ENCODE results near the gene CORO2B. TPM values are rescaled to one million over a fixed set of nuclear protein-coding genes. Genes with fewer than 3 reads are reported as not detected.

Gene CORO2B
- total and polyA plus RNA-seq, 2 of the 13 experiments (the other 11 are each of a cell fraction or from before 2014, with no cell fraction given) = 0.35 to 0.63 TPM

DNA sequence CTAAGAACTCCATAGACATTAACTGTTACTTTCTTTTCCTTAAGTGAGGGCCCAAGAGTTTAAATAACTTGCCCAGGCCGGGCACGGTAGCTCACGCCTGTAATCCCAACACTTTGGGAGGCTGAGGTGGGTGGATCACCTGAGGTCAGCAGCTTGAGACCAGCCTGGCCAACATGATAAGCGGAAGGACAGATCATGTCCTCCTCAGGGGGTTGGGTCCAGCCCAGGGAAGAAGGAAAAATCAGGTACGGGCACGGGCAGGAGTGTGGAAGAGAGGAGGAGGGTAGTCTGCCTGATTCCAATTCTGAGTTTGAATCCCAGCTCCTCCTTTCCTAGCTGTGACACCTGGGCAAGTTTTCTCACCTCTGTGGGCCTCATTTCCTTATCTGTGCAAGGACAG is 123.1 kb downstream of the CORO2B start:
- H3K4me2 ChIP-seq (ENCODE audit: low read depth, low read length) = no peak overlapping the region
- no peaks in the 10 kb centered on the region for H3K9me3 ChIP-seq (ENCODE audit: low read length)
- in situ Hi-C loops (cut with HindIII; ENCODE audit: extremely low pct_ligation_motif_present, low pct_unique_long_range_greater_than_20kb) (no loop called here), intact Hi-C loops (cut with micrococcal nuclease; ENCODE audit: unreplicated experiment) (no loop called here)
- H2AFZ ChIP-seq (ENCODE audit: low read length) = no peak overlapping the region
- no peak overlapping the region for H3K4me3 ChIP-seq (replicated peaks in 1 of 3; ENCODE audit: insufficient read depth in 1 of 3, low read depth in 2 of 3, low read length in 3 of 3)
- FAIRE-seq = no peak
- DNase-seq (ENCODE audit: low spot score) = no peak
- no peak overlapping the region for H3K9ac ChIP-seq (ENCODE audit: insufficient read depth, low read depth, low read length)
- H3K36me3 ChIP-seq (replicated peaks in 1 of 2; ENCODE audit: control insufficient read depth in 1 of 2, insufficient read depth in 2 of 2, low read length in 2 of 2) = no peaks in the 10 kb centered on the region
- no peak for ATAC-seq
- TF ChIP-seq ARNTL (CRISPR knock-in tag; IDR thresholded peaks at IDR 0.05) (no peak), PRPF4 (IDR thresholded peaks at IDR 0.05; ENCODE audit: low read depth, low read length, poor library complexity, severe bottlenecking) (no peak), HNF4A (CRISPR knock-in tag; IDR thresholded peaks at IDR 0.05) (no peak)
- TF ChIP-seq, protein P1, sequence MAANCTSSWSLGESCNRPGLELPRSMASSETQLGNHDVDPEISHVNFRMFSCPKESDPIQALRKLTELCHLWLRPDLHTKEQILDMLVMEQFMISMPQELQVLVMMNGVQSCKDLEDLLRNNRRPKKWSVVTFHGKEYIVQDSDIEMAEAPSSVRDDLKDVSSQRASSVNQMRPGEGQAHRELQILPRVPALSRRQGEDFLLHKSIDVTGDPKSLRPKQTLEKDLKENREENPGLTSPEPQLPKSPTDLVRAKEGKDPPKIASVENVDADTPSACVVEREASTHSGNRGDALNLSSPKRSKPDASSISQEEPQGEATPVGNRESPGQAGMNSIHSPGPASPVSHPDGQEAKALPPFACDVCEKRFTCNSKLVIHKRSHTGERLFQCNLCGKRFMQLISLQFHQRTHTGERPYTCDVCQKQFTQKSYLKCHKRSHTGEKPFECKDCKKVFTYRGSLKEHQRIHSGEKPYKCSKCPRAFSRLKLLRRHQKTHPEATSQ (CRISPR knock-in tag; IDR thresholded peaks at IDR 0.05; ENCODE audit: borderline replicate concordance) = no peak
- POLR2A ChIA-PET = no interaction called here
- peaks cover 2 to 6% of the 10 kb centered on the region in 2 experiments; a peak in 2 of 5 replicates for H3K27me3 ChIP-seq (ENCODE audit: control insufficient read depth in 1 of 2, insufficient read depth in 2 of 2, low read length in 2 of 2)
- H3K4me1 ChIP-seq (ENCODE audit: insufficient read depth, low read length) = no peaks in the 10 kb centered on the region
- CTCF ChIA-PET (ENCODE audit: low intra/inter-chr PET ratio, low total read pairs) = no interaction called here
- 64% methylated on average over 6 of the region's 6 CpGs for WGBS (ENCODE audit: low lambda C conversion rate)
- no peaks in the 10 kb centered on the region for H4K20me1 ChIP-seq (ENCODE audit: insufficient read depth, low read length)
- no peaks in the 10 kb centered on the region for H3K79me2 ChIP-seq (ENCODE audit: insufficient read depth, low read length)
- H3K27ac ChIP-seq (ENCODE audit: extremely low read length, insufficient read depth, low read length) = no peak overlapping the region
- BruUV-seq (replicated peaks) = no TSS peak

DNA sequence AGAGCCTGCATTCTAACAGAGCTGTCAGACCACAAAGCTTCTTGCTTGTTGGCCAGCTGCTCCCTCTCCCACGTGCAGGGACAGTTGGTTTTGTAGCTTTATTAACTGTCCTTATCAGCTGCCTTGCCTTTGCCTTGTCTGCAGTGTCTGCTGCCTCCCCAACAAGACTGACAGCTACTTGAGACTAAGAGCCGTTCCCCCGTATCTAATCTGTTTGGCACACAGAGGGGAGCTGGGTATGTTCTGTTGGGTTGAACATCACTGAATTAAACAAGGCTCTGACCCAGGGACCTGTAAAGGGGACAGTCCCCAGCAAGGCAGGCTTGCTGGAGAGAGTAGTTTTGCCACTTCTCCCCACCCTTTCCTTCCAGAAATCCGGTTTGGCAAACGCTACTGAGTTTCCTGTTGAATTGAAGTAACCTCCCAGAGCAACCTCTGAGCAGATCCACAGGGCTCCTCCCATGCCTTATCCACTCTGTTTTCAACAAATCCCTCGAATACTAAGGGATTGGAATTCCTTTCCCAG is 125.8 kb downstream of the CORO2B start:
- ATAC-seq (no peak), FAIRE-seq (no peak), DNase-seq (ENCODE audit: low spot score) (no peak)
- H3K27me3 ChIP-seq (ENCODE audit: control insufficient read depth in 1 of 2, insufficient read depth in 2 of 2, low read length in 2 of 2) = peaks cover 2 to 3% of the 10 kb centered on the region in 2 experiments; a peak in 2 of 5 replicates
- in situ Hi-C loops (cut with HindIII; ENCODE audit: extremely low pct_ligation_motif_present, low pct_unique_long_range_greater_than_20kb) = no loop called here
- TF ChIP-seq HDAC1 (CRISPR knock-in tag; IDR thresholded peaks at IDR 0.05) (no peak), FOXO1 (CRISPR knock-in tag; IDR thresholded peaks at IDR 0.05) (no peak)
- H3K4me1 ChIP-seq (ENCODE audit: insufficient read depth, low read length) = no peaks in the 10 kb centered on the region
- no peak overlapping the region for H3K27ac ChIP-seq (ENCODE audit: extremely low read length, insufficient read depth, low read length)
- H4K20me1 ChIP-seq (ENCODE audit: insufficient read depth, low read length) = no peaks in the 10 kb centered on the region
- BruUV-seq (replicated peaks) = no TSS peak
- 2% methylated on average over 5 of the region's 6 CpGs for WGBS (ENCODE audit: low lambda C conversion rate)
- no peak overlapping the region for H3K9ac ChIP-seq (ENCODE audit: insufficient read depth, low read depth, low read length)
- ChIA-PET CTCF (ENCODE audit: low intra/inter-chr PET ratio, low total read pairs) (no interaction called here), POLR2A (no interaction called here)
- no peak overlapping the region for H3K4me2 ChIP-seq (ENCODE audit: low read depth, low read length)
- no peaks in the 10 kb centered on the region for H3K79me2 ChIP-seq (ENCODE audit: insufficient read depth, low read length)
- no peak overlapping the region for H3K4me3 ChIP-seq (replicated peaks in 1 of 3; ENCODE audit: insufficient read depth in 1 of 3, low read depth in 2 of 3, low read length in 3 of 3)
- H3K36me3 ChIP-seq (replicated peaks in 1 of 2; ENCODE audit: control insufficient read depth in 1 of 2, insufficient read depth in 2 of 2, low read length in 2 of 2) = no peaks in the 10 kb centered on the region
- no peaks in the 10 kb centered on the region for H3K9me3 ChIP-seq (ENCODE audit: low read length)
- no peak overlapping the region for H2AFZ ChIP-seq (ENCODE audit: low read length)
- intact Hi-C loops (cut with micrococcal nuclease; ENCODE audit: unreplicated experiment) = no loop called here

All from HepG2 (cell line).